HCT116 (cell line): ENCODE measurements around the gene ZBTB17. TPM values are rescaled to one million over a fixed set of nuclear protein-coding genes. Genes with fewer than 3 reads are reported as not detected.
"Not testable (repeated sequence)": the region's sequence is repeated elsewhere in the genome, so short reads cannot be mapped to it uniquely, and the experiment has no call there.

Experiments
- ATAC-seq: fragments of 200-7000 bp; cut with Tn5 transposase; 2 replicates; pipeline ENCODE4 v1.9.1; 2020; ENCODE audit warnings: mild to moderate bottlenecking, moderate library complexity
- BruUV-seq: library from RNA; stranded (reverse); fragments of 400-500 nt; replicated peaks from 2 replicates; lab custom pipeline; 2021; lab: Mats Ljungman, UMichigan
- CTCF ChIA-PET: fragments of 300-600 bp; sonication (Branson Sonifier 250); formaldehyde crosslinking; loops from one replicate; lab custom pipeline; 2021; ENCODE audit warnings: antibody characterized with exemption; lab: Charles Lee
- POLR2A ChIA-PET: fragments of 300-600, 350-600 bp; sonication (Branson Sonifier 250); formaldehyde crosslinking; loops from one replicate; lab custom pipeline; 2021; ENCODE audit warnings: antibody characterized with exemption; lab: Charles Lee
- RAD21 ChIA-PET, 2 experiments: fragments of 300-600 bp; sonication (Branson Sonifier 250); formaldehyde crosslinking; loops; one replicate each; lab custom pipeline; 2023; ENCODE audit warnings: low total read pairs in 2 of 2; ENCODE audit not compliant: uncharacterized antibody in 2 of 2, unreplicated experiment in 2 of 2, low non-redundant PET in 1 of 2; lab: Charles Lee
- DNase-seq: peaks from one replicate; pipeline ENCODE4 v3.0.0-alpha.2; 2010; ENCODE audit warnings: low read depth, low spot score
- H2AFZ ChIP-seq: fragments of 200-600 bp; shearing (Covaris generic), sonication (generic); 2 replicates; pipeline ENCODE4 v1.6.1; 2017; ENCODE audit warnings: low read depth, mixed run types, mixed read lengths, antibody characterized with exemption, low read length; ENCODE audit not compliant: poor library complexity, severe bottlenecking
- H3K27ac ChIP-seq: 2 replicates; pipeline ENCODE4 v1.5.1; 2012; ENCODE audit warnings: low read depth, low read length
- H3K27me3 ChIP-seq: fragments of 200-600 bp; sonication (generic); 2 replicates; pipeline ENCODE4 v1.6.1; 2016; ENCODE audit warnings: mixed run types, low read length, mixed read lengths; ENCODE audit not compliant: insufficient read depth
- H3K36me3 ChIP-seq, 2 experiments: fragments of 200-500 bp in 1 of 2; fragments of 200-600 bp in 1 of 2; sonication (Bioruptor generic) in 1 of 2; sonication (generic) in 1 of 2; 2 replicates each; pipeline versions ENCODE4 v1.5.1 to v1.6.1; 2014 to 2016; ENCODE audit warnings: low read length in 2 of 2, inconsistent platforms in 1 of 2, mixed read lengths in 1 of 2, mixed run types in 1 of 2; ENCODE audit not compliant: insufficient read depth in 2 of 2, control insufficient read depth in 1 of 2
- H3K4me1 ChIP-seq, 2 experiments: fragments of 200-600 bp in 1 of 2; sonication (generic) in 1 of 2; 2 replicates each; pipeline versions ENCODE4 v1.5.1 to v1.6.1; 2012 to 2017; ENCODE audit warnings: low read length in 2 of 2, inconsistent platforms in 1 of 2, mild to moderate bottlenecking in 1 of 2, mixed read lengths in 1 of 2, mixed run types in 1 of 2, moderate library complexity in 1 of 2; ENCODE audit not compliant: insufficient read depth in 2 of 2, control insufficient read depth in 1 of 2
- H3K4me2 ChIP-seq: fragments of 200-600 bp; sonication (generic); 2 replicates; pipeline ENCODE4 v1.6.1; 2017; ENCODE audit warnings: mixed run types, low read length, mixed read lengths
- H3K4me3 ChIP-seq, 2 experiments: fragments of 200-600 bp in 1 of 2; sonication (generic) in 1 of 2; replicated peaks in 1 of 2; 2 replicates each; pipeline ENCODE4 v1.5.1; 2011 to 2016; ENCODE audit warnings: low read length in 2 of 2, control low read depth in 1 of 2, low read depth in 1 of 2, mild to moderate bottlenecking in 1 of 2, mixed read lengths in 1 of 2, mixed run types in 1 of 2
- H3K79me2 ChIP-seq: fragments of 200-600 bp; sonication (generic); 2 replicates; pipeline ENCODE4 v1.6.1; 2017; ENCODE audit warnings: mild to moderate bottlenecking, mixed run types, low read length, moderate library complexity, mixed read lengths; ENCODE audit not compliant: insufficient read depth
- H3K9ac ChIP-seq: fragments of 200-600 bp; sonication (generic); 2 replicates; pipeline ENCODE4 v1.6.1; 2016; ENCODE audit warnings: low read length, mixed read lengths
- H3K9me2 ChIP-seq: fragments of 200-600 bp; sonication (generic), shearing (Covaris generic); 2 replicates; pipeline ENCODE4 v1.6.1; 2017; ENCODE audit warnings: mixed run types, mild to moderate bottlenecking, moderate library complexity; ENCODE audit not compliant: insufficient read depth
- H3K9me3 ChIP-seq, 2 experiments: fragments of 200-500 bp in 1 of 2; fragments of 200-600 bp in 1 of 2; sonication (Bioruptor generic) in 1 of 2; sonication (generic) in 1 of 2; 2 replicates each; pipeline ENCODE4 v1.6.1; 2014 to 2017; ENCODE audit warnings: low read length in 2 of 2, mixed read lengths in 2 of 2, inconsistent platforms in 1 of 2, low read depth in 1 of 2, mild to moderate bottlenecking in 1 of 2, mixed run types in 1 of 2, moderate library complexity in 1 of 2; ENCODE audit not compliant: control insufficient read depth in 1 of 2, insufficient read depth in 1 of 2
- H4K20me1 ChIP-seq: fragments of 200-600 bp; sonication (generic), shearing (Covaris generic); 2 replicates; pipeline ENCODE4 v1.6.1; 2017; ENCODE audit warnings: mixed run types, mild to moderate bottlenecking, moderate library complexity; ENCODE audit not compliant: insufficient read depth
- CBX3 ChIP-seq: IDR thresholded peaks from 2 replicates; pipeline ENCODE4 v1.6.1; 2012; ENCODE audit warnings: low read depth
- CEBPB ChIP-seq: IDR thresholded peaks from 2 replicates; pipeline ENCODE4 v1.6.1; 2012; ENCODE audit warnings: low read depth
- CTCF ChIP-seq, 3 experiments: fragments of 200-600 bp in 1 of 3; sonication (generic) in 1 of 3; IDR thresholded peaks in 2 of 3; conservative IDR thresholded peaks in 1 of 3; 2 replicates each; pipeline ENCODE4 v1.5.1; 2012 to 2017; ENCODE audit warnings: low read depth in 2 of 3, low read length in 2 of 3, antibody characterized with exemption in 1 of 3, borderline replicate concordance in 1 of 3, control low read depth in 1 of 3, mild to moderate bottlenecking in 1 of 3, mixed read lengths in 1 of 3, mixed run types in 1 of 3, moderate library complexity in 1 of 3; ENCODE audit not compliant: insufficient read depth in 1 of 3
- EGR1 ChIP-seq: IDR thresholded peaks from 2 replicates; pipeline ENCODE4 v1.6.1; 2012; ENCODE audit warnings: low read depth
- ELF1 ChIP-seq: IDR thresholded peaks from 2 replicates; pipeline ENCODE4 v1.6.1; 2012; ENCODE audit warnings: low read depth, borderline replicate concordance
- EZH2 ChIP-seq: fragments of 200-600 bp; sonication (generic); IDR thresholded peaks from 2 replicates; pipeline ENCODE4 v1.6.1; 2017; ENCODE audit warnings: antibody characterized with exemption, mixed run types
- EZH2phosphoT487 ChIP-seq: fragments of 200-600 bp; IDR thresholded peaks from 2 replicates; pipeline ENCODE4 v1.6.1; 2018; ENCODE audit warnings: antibody characterized with exemption, borderline replicate concordance
- FOSL1 ChIP-seq: IDR thresholded peaks from 2 replicates; pipeline ENCODE4 v1.6.1; 2012; ENCODE audit warnings: low read depth
- POLR2A ChIP-seq: IDR thresholded peaks from 2 replicates; pipeline ENCODE4 v1.7.0; 2011; ENCODE audit warnings: borderline replicate concordance; ENCODE audit not compliant: insufficient read depth, insufficient read length; ENCODE audit errors: extremely low read depth
- SIN3A ChIP-seq: IDR thresholded peaks from 2 replicates; pipeline ENCODE4 v1.6.1; 2012; ENCODE audit warnings: low read depth
- SP1 ChIP-seq: IDR thresholded peaks from 2 replicates; pipeline ENCODE4 v1.6.1; 2012; ENCODE audit warnings: low read depth
- SRF ChIP-seq: IDR thresholded peaks from 2 replicates; pipeline ENCODE4 v1.6.1; 2012; ENCODE audit warnings: low read depth
- TCF7L2 ChIP-seq: IDR thresholded peaks from 2 replicates; pipeline ENCODE4 v1.7.0; 2011; ENCODE audit warnings: borderline replicate concordance, inconsistent platforms; ENCODE audit not compliant: insufficient read depth, insufficient read length; ENCODE audit errors: extremely low read depth
- YY1 ChIP-seq: IDR thresholded peaks from 2 replicates; pipeline ENCODE4 v1.6.1; 2011; ENCODE audit warnings: low read length, low read depth, moderate library complexity, mild to moderate bottlenecking; ENCODE audit not compliant: insufficient replicate concordance; ENCODE audit errors: extremely low read depth
- intact Hi-C: fragments of 100-400 bp; cut with micrococcal nuclease; formaldehyde crosslinking; loops from 2 replicates; pipeline ENCODE4 v1.10.0; 2022
- total RNA-seq: library from RNA; stranded (reverse); gene quantifications from one replicate; pipeline ENCODE4 v1.2.1, GENCODE V29; 2021; ENCODE audit not compliant: unreplicated experiment

The ZBTB17 gene
- total RNA-seq, 1 experiment from 2014 or later = 31.6 TPM

GRCh38 chr1:15899266-15899665, 76.6 kb downstream of the ZBTB17 start:
- peaks cover 0 to 11% of the 10 kb centered on the region in 2 experiments; a peak in 2 of 4 replicates for H3K4me1 ChIP-seq

GRCh38 chr1:15896841-15897610, 78.9 kb downstream of the ZBTB17 start:
- H3K4me3 ChIP-seq, H3K9me3 ChIP-seq, H3K27me3 ChIP-seq, H3K4me2 ChIP-seq, H2AFZ ChIP-seq, CTCF ChIA-PET, ATAC-seq, DNase-seq, RAD21 ChIA-PET, H3K36me3 ChIP-seq, BruUV-seq, H3K9me2 ChIP-seq, intact Hi-C loops, H3K27ac ChIP-seq, H3K9ac ChIP-seq: not testable (repeated sequence)
- Histone ChIP-seq H3K4me1 (peaks cover 4 to 12% of the 10 kb centered on the region in 2 experiments; a peak in 3 of 4 replicates), H4K20me1 (peaks cover 15% of the 10 kb centered on the region; the same call in 1 of the 2 replicates), H3K79me2 (peaks cover 100% of the 10 kb centered on the region)
- POLR2A ChIA-PET = interaction anchor here (0.6 kb wide), 1 partner anchor 48 kb away, joined by 3 read pairs; no protein-coding TSS in a partner anchor

More at GRCh38 chr1:15899266-15899665, 76.6 kb downstream of the ZBTB17 start:
- DNase-seq (no peak), ATAC-seq (no peak)
- no TSS peak for BruUV-seq
- Histone ChIP-seq H3K79me2 (peaks cover 100% of the 10 kb centered on the region), H3K27me3 (no peaks in the 10 kb centered on the region), H3K36me3 (peaks cover 0 to 3% of the 10 kb centered on the region in 2 experiments; a peak in 1 of 4 replicates), H3K4me2 (no peak overlapping the region), H3K9me3 (no peaks in the 10 kb centered on the region), H3K27ac (no peak overlapping the region), H3K9me2 (no peaks in the 10 kb centered on the region), H2AFZ (no peak overlapping the region), H3K4me3 (no peak overlapping the region), H4K20me1 (peaks cover 20% of the 10 kb centered on the region; the same call in 1 of the 2 replicates), H3K9ac (no peak overlapping the region)
- ChIA-PET RAD21 (no interaction called here), POLR2A (no interaction called here), CTCF (no interaction called here)
- intact Hi-C loops = no loop called here
- TF ChIP-seq EZH2 = no peak
- TF ChIP-seq CBX3 = no peak
- no peak for TF ChIP-seq ELF1
- no peak for TF ChIP-seq EZH2phosphoT487
- TF ChIP-seq FOSL1 = no peak
- TF ChIP-seq TCF7L2 = no peak
- TF ChIP-seq SP1 = no peak
- TF ChIP-seq EGR1 = no peak
- no peak for TF ChIP-seq POLR2A
- no peak for TF ChIP-seq CEBPB
- no peak for TF ChIP-seq SIN3A
- no peak for TF ChIP-seq SRF
- TF ChIP-seq YY1 = no peak
- TF ChIP-seq CTCF (IDR thresholded peaks at IDR 0.05 in 2 of 3, conservative IDR thresholded peaks at IDR 0.05 in 1 of 3; ENCODE audit: borderline replicate concordance in 1 of 3, insufficient read depth in 1 of 3, low read depth in 2 of 3, low read length in 2 of 3) = no peak
